Measurements from ENCODE around the gene ABCC9.

- TF ChIP-seq CTCF (IDR thresholded peaks at IDR 0.05) = no peak
- TF ChIP-seq POLR2AphosphoS5 (IDR thresholded peaks at IDR 0.05) = no peak
- no peak for TF ChIP-seq POLR2A (IDR thresholded peaks at IDR 0.05)
- TF ChIP-seq EP300 (IDR thresholded peaks at IDR 0.05) = no peak
Measured at GRCh38 chr12:21975293-21975692, 34.1 kb upstream of the ABCC9 start.
